ENCODE results near the gene DUSP9. TPM values are rescaled to one million over a fixed set of nuclear protein-coding genes. Genes with fewer than 3 reads are reported as not detected.

The DUSP9 gene
- total and polyA plus RNA-seq, 7 donors: not detected

GRCh38 chrX:153627675-153628111 lies 19.3 kb upstream of the DUSP9 start:
- Histone ChIP-seq H3K27me3 (ENCODE audit: insufficient read depth in 3 of 3, low read length in 2 of 3) (peaks cover 0 to 25% (median 0%) of the 10 kb centered on the region in 3 donors), H3K27ac (no peak overlapping the region), H3K36me3 (ENCODE audit: insufficient read depth in 1 of 2, low read depth in 1 of 2) (no peaks in the 10 kb centered on the region), H3K4me1 (no peaks in the 10 kb centered on the region), H3K9me3 (no peaks in the 10 kb centered on the region), H3K4me3 (no peak overlapping the region)
- ATAC-seq (no peak), DNase-seq (peak in 1 of 2 donors; percentile 30)
- intact Hi-C loops (cut with DNase I): no loop called here
- 46 to 68% (median 62%) methylated on average over 8 to 15 of the region's 15 CpGs for WGBS, 3 donors
- no peak for TF ChIP-seq CTCF (IDR thresholded peaks at IDR 0.05)

GRCh38 chrX:153628129-153628528 lies 18.9 kb upstream of the DUSP9 start:
- Histone ChIP-seq H3K4me1 (no peaks in the 10 kb centered on the region), H3K4me3 (no peak overlapping the region), H3K27me3 (ENCODE audit: insufficient read depth in 3 of 3, low read length in 2 of 3) (peaks cover 0 to 25% (median 0%) of the 10 kb centered on the region in 3 donors), H3K27ac (no peak overlapping the region), H3K9me3 (no peaks in the 10 kb centered on the region), H3K36me3 (ENCODE audit: insufficient read depth in 1 of 2, low read depth in 1 of 2) (no peaks in the 10 kb centered on the region)
- no peak for TF ChIP-seq CTCF (IDR thresholded peaks at IDR 0.05)
- DNase-seq: no peak
- no peak for ATAC-seq
- intact Hi-C loops (cut with DNase I): no loop called here
- WGBS, 3 donors: 92 to 94% (median 93%) methylated on average over 8 of the region's 8 CpGs

GRCh38 chrX:153628665-153629064 lies 18.3 kb upstream of the DUSP9 start:
- Histone ChIP-seq H3K27me3 (ENCODE audit: insufficient read depth in 3 of 3, low read length in 2 of 3) (peaks cover 0 to 25% (median 0%) of the 10 kb centered on the region in 3 donors), H3K4me3 (no peak overlapping the region), H3K36me3 (ENCODE audit: insufficient read depth in 1 of 2, low read depth in 1 of 2) (no peaks in the 10 kb centered on the region), H3K9me3 (no peaks in the 10 kb centered on the region), H3K4me1 (no peaks in the 10 kb centered on the region), H3K27ac (no peak overlapping the region)
- WGBS, 3 donors: 87 to 90% (median 88%) methylated on average over 9 to 12 of the region's 12 CpGs
- DNase-seq (peak in 1 of 2 donors; percentile 38), ATAC-seq (no peak)
- intact Hi-C loops (cut with DNase I): no loop called here
- TF ChIP-seq CTCF (IDR thresholded peaks at IDR 0.05): no peak

GRCh38 chrX:153631346-153631745 lies 15.7 kb upstream of the DUSP9 start:
- DNase-seq: no peak
- ATAC-seq: no peak
- H3K4me1 ChIP-seq: no peaks in the 10 kb centered on the region
- H3K27ac ChIP-seq: no peak overlapping the region
- 90 to 97% (median 94%) methylated on average over 2 of the region's 2 CpGs for WGBS, 3 donors
- intact Hi-C loops (cut with DNase I): no loop called here
- H3K4me3 ChIP-seq: no peak overlapping the region
- peaks cover 0 to 17% (median 0%) of the 10 kb centered on the region in 3 donors for H3K27me3 ChIP-seq (ENCODE audit: insufficient read depth in 3 of 3, low read length in 2 of 3)
- no peaks in the 10 kb centered on the region for H3K9me3 ChIP-seq
- H3K36me3 ChIP-seq (ENCODE audit: insufficient read depth in 1 of 2, low read depth in 1 of 2): no peaks in the 10 kb centered on the region
- TF ChIP-seq CTCF (IDR thresholded peaks at IDR 0.05): no peak

Data from psoas muscle (tissue), 8 donors.